OCI-LY1 (cell line): ENCODE results near the gene RBM38.

ENCODE experiments used
- H2AFZ ChIP-seq: fragments of 200-600 bp; sonication (generic), shearing (Covaris generic); 2 replicates; pipeline ENCODE4 v1.6.0; 2014; ENCODE audit warnings: antibody characterized with exemption, mild to moderate bottlenecking, low read length
- H3F3A ChIP-seq: fragments of 200-600 bp; sonication (generic), shearing (Covaris generic); 2 replicates; pipeline ENCODE4 v1.6.0; 2014; ENCODE audit warnings: mild to moderate bottlenecking, antibody characterized with exemption, low read length, moderate library complexity; ENCODE audit not compliant: insufficient read depth
- H3K27ac ChIP-seq: fragments of 200-600 bp; sonication (generic); 2 replicates; pipeline ENCODE4 v1.5.1; 2014; ENCODE audit warnings: low read length, mixed run types, mild to moderate bottlenecking, low read depth; ENCODE audit not compliant: poor library complexity, severe bottlenecking
- H3K27me3 ChIP-seq: fragments of 200-600 bp; sonication (generic); 2 replicates; pipeline ENCODE4 v1.6.0; 2014; ENCODE audit warnings: antibody characterized with exemption, mild to moderate bottlenecking, low read length, moderate library complexity; ENCODE audit not compliant: insufficient read depth
- H3K36me3 ChIP-seq: fragments of 200-600 bp; sonication (generic); 2 replicates; pipeline ENCODE4 v1.6.1; 2014; ENCODE audit warnings: mild to moderate bottlenecking, antibody characterized with exemption, low read length, moderate library complexity, mixed read lengths; ENCODE audit not compliant: insufficient read depth
- H3K4me1 ChIP-seq: fragments of 200-600 bp; sonication (generic); 2 replicates; pipeline ENCODE4 v1.5.1; 2014; ENCODE audit warnings: mild to moderate bottlenecking, low read length, moderate library complexity; ENCODE audit not compliant: insufficient read depth, severe bottlenecking
- H3K4me2 ChIP-seq: fragments of 200-600 bp; sonication (generic), shearing (Covaris generic); 2 replicates; pipeline ENCODE4 v1.6.1; 2014; ENCODE audit warnings: low read length
- H3K4me3 ChIP-seq: fragments of 200-600 bp; sonication (generic); 2 replicates; pipeline ENCODE4 v1.5.1; 2014; ENCODE audit warnings: low read length, low read depth, mild to moderate bottlenecking, mixed read lengths; ENCODE audit not compliant: poor library complexity, severe bottlenecking
- H3K79me2 ChIP-seq: fragments of 200-600 bp; shearing (Covaris generic); 2 replicates; pipeline ENCODE4 v1.6.1; 2016; ENCODE audit warnings: mixed run types, low read length, mixed read lengths; ENCODE audit not compliant: insufficient read depth
- H3K9ac ChIP-seq: fragments of 200-600 bp; sonication (generic), shearing (Covaris generic); 2 replicates; pipeline ENCODE4 v1.6.1; 2014; ENCODE audit warnings: mild to moderate bottlenecking, low read length, mixed read lengths
- H3K9me2 ChIP-seq: fragments of 200-600 bp; sonication (generic), shearing (Covaris generic); 2 replicates; pipeline ENCODE4 v1.6.1; 2014; ENCODE audit warnings: low read depth, mild to moderate bottlenecking, low read length, mixed read lengths
- H3K9me3 ChIP-seq: fragments of 200-600 bp; shearing (Covaris generic); 2 replicates; pipeline ENCODE4 v1.6.1; 2014; ENCODE audit warnings: low read length, mixed read lengths
- H4K20me1 ChIP-seq: fragments of 200-600 bp; sonication (generic), shearing (Covaris generic); 2 replicates; pipeline ENCODE4 v1.6.0; 2016; ENCODE audit warnings: mild to moderate bottlenecking, low read length; ENCODE audit not compliant: insufficient read depth
- EZH2 ChIP-seq: fragments of 200-600 bp; sonication (generic), shearing (Covaris generic); IDR thresholded peaks from 2 replicates; pipeline ENCODE4 v1.8.0; 2017; ENCODE audit warnings: borderline replicate concordance, mixed run types, mild to moderate bottlenecking, antibody characterized with exemption, low read length, moderate library complexity, mixed read lengths
- TF ChIP-seq, protein P1 (sequence below): fragments of 200-600 bp; sonication (generic), shearing (Covaris generic); IDR thresholded peaks from 2 replicates; pipeline ENCODE4 v1.5.1; 2017; ENCODE audit warnings: mild to moderate bottlenecking, antibody characterized with exemption, low read length, moderate library complexity, mixed read lengths

The RBM38 gene

DNA sequence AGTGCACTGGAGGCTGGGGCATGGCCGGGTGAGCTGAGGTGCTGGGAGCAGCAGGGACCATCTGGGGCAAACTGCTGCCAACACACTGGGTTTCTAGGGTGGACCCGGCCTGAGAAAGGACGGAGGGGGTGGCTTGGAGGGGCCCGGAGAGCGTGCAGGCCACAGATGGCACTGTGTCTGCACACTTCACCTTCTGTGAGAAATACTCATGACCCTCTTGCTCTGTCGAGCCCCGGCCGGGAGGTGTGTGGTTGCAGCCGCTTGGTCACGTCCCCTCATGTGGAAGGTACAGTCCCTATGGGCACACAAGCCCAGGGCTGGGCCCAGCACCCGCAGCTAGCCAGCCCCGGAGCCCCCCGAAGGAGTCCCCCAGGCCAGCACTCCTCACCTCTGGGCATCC lies 59.7 kb downstream of the RBM38 start:
- peaks cover 43% of the 10 kb centered on the region for H3K4me1 ChIP-seq
- H3K4me3 ChIP-seq: peak overlapping the region; percentile 54
- H3K9ac ChIP-seq: peak overlapping the region; percentile 63
- peak overlapping the region; percentile 69 for H3K4me2 ChIP-seq
- no peak overlapping the region for H2AFZ ChIP-seq
- no peaks in the 10 kb centered on the region for H3K9me2 ChIP-seq
- H3K36me3 ChIP-seq: no peaks in the 10 kb centered on the region; the same call in 1 of the 2 replicates
- H3F3A ChIP-seq: no peaks in the 10 kb centered on the region
- H4K20me1 ChIP-seq: no peaks in the 10 kb centered on the region
- peak overlapping the region; percentile 89 for H3K27ac ChIP-seq
- TF ChIP-seq, protein P1, sequence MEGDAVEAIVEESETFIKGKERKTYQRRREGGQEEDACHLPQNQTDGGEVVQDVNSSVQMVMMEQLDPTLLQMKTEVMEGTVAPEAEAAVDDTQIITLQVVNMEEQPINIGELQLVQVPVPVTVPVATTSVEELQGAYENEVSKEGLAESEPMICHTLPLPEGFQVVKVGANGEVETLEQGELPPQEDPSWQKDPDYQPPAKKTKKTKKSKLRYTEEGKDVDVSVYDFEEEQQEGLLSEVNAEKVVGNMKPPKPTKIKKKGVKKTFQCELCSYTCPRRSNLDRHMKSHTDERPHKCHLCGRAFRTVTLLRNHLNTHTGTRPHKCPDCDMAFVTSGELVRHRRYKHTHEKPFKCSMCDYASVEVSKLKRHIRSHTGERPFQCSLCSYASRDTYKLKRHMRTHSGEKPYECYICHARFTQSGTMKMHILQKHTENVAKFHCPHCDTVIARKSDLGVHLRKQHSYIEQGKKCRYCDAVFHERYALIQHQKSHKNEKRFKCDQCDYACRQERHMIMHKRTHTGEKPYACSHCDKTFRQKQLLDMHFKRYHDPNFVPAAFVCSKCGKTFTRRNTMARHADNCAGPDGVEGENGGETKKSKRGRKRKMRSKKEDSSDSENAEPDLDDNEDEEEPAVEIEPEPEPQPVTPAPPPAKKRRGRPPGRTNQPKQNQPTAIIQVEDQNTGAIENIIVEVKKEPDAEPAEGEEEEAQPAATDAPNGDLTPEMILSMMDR: no peak; the same call in 1 of the 2 replicates
- no peak for TF ChIP-seq EZH2
- peaks cover 3% of the 10 kb centered on the region; the same call in 1 of the 2 replicates for H3K9me3 ChIP-seq
- no peaks in the 10 kb centered on the region; the same call in 1 of the 2 replicates for H3K27me3 ChIP-seq
- H3K79me2 ChIP-seq: no peaks in the 10 kb centered on the region

DNA sequence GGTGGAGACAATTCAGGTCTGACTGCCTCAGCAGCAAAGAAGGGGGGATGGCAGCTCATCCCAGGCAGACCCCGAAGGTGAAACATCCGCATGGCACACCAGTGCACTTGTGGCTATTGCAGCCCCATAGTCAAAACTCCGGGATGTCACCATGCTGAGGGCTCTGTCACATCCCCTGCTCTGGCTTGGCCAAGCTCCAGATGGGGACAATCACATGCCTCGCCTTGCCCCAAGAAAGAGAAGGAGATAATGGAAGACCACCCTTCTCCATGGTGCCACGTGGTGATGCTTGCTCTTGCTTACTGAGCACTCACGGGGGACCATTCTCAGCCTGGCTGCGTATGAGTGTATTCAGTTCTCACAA lies 60.2 kb downstream of the RBM38 start:
- Histone ChIP-seq H3K4me1 (peaks cover 43% of the 10 kb centered on the region), H3K36me3 (no peaks in the 10 kb centered on the region), H3K9me3 (no peaks in the 10 kb centered on the region), H3F3A (no peaks in the 10 kb centered on the region), H3K79me2 (no peaks in the 10 kb centered on the region), H3K9me2 (no peaks in the 10 kb centered on the region), H2AFZ (no peak overlapping the region), H3K9ac (peak overlapping the region; percentile 63), H4K20me1 (no peaks in the 10 kb centered on the region), H3K27me3 (no peaks in the 10 kb centered on the region), H3K4me3 (peak overlapping the region; percentile 54), H3K27ac (peak overlapping the region; percentile 89), H3K4me2 (peak overlapping the region; percentile 69)
- no peak for TF ChIP-seq EZH2
- TF ChIP-seq, protein P1: no peak

DNA sequence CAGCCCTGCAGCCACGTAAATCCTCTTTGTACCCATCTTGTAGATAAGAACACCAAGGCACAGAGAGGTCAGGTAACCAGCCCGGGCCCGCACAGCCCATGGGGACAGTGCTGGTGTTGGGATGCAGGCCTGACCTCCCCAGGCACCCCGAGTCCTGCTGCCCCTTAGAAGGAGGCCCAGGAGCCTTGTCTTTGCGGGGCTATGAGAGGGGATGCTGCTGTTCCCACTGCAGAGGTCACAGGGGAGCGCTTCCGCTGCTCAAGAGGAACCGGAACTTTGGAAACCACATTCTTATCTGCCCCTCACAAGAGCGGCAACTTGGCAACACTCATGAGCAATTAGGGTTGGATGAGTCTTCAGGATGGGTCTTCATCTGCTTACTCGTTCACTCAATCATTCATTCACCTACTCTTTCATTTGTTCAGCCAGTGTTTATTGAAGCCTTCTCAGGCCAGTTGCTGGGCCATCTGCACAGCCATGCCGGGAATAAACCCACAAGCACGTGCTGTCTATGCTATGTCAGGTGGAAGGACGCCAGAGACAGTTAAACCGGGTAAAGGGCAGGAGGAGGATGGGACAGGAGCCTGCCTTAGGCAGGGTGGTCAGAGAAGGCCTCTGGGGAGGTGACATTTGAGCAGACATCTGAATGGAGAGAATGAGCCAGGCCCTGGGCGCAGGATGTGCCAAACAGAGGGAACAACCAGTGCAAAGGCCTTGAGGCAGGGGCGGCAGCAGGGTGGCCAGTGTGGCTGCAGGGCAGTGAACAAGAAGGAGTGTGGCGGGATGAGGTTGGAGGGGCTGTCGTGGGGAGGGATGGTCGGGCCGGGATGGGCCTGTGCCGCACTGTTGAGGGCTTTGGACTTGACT lies 60.8 kb downstream of the RBM38 start:
- Histone ChIP-seq H3K4me1 (peaks cover 43% of the 10 kb centered on the region), H3K4me3 (no peak overlapping the region), H3K27ac (peak overlapping the region; percentile 89), H3K4me2 (peak overlapping the region; percentile 69), H3K27me3 (no peaks in the 10 kb centered on the region), H3K36me3 (no peaks in the 10 kb centered on the region; the same call in 1 of the 2 replicates), H2AFZ (no peak overlapping the region), H4K20me1 (no peaks in the 10 kb centered on the region), H3K9ac (no peak overlapping the region; the same call in 1 of the 2 replicates), H3K9me3 (no peaks in the 10 kb centered on the region), H3K79me2 (no peaks in the 10 kb centered on the region), H3F3A (no peaks in the 10 kb centered on the region), H3K9me2 (no peaks in the 10 kb centered on the region)
- TF ChIP-seq EZH2: no peak
- TF ChIP-seq, protein P1: no peak
